Motor neuron (in vitro differentiated cells): ENCODE results near the gene HBE1. TPM values are rescaled to one million over a fixed set of nuclear protein-coding genes. Genes with fewer than 3 reads are reported as not detected.
A peak's percentile ranks its signal among the peaks of the same experiment; 100 is the strongest.

Source experiments
- ATAC-seq, 8 experiments: fragments of 200-7000 bp; cut with Tn5 transposase; replicated peaks in 6 of 8; 2 replicates each; pipeline ENCODE4 v1.8.0; 2021; ENCODE audit warnings: mild to moderate bottlenecking in 8 of 8, moderate library complexity in 8 of 8
- H3K27ac ChIP-seq, 2 donors: fragments of 250-450 bp; sonication (Bioruptor Pico); 2 replicates each; pipeline ENCODE4 v1.9.0; 2021; ENCODE audit warnings: antibody characterized with exemption in 2 of 2, mild to moderate bottlenecking in 2 of 2, moderate library complexity in 1 of 2
- H3K4me1 ChIP-seq, 2 donors: fragments of 250-450 bp; sonication (Bioruptor Pico); replicated peaks in 1 of 2; 2 replicates each; pipeline ENCODE4 v1.6.1; 2021; ENCODE audit warnings: antibody characterized with exemption in 2 of 2, mild to moderate bottlenecking in 2 of 2, moderate library complexity in 1 of 2
- H3K4me3 ChIP-seq, 5 donors: fragments of 250-450 bp; sonication (Bioruptor Pico); 2 replicates each; pipeline ENCODE4 v1.9.0; 2021; ENCODE audit warnings: antibody characterized with exemption in 5 of 5, mild to moderate bottlenecking in 5 of 5, moderate library complexity in 4 of 5
- WGBS, 10 experiments: fragments of 450-650 bp; shearing (Covaris generic); methylation state at CpG; one replicate each; pipeline ENCODE4 v1.0.0; 2022; 5-methylcytosine and 5-hydroxymethylcytosine counted together
- in situ Hi-C, 9 experiments: fragments of 400-800 bp; cut with MboI; loops; one replicate each; pipeline ENCODE4 v1.15.0; 2021; ENCODE audit warnings: low sequenced_read_pairs in 9 of 9, low pct_unique_long_range_greater_than_20kb in 2 of 9; ENCODE audit not compliant: unreplicated experiment in 9 of 9
- total RNA-seq, 8 experiments: library from RNA; unstranded; fragments of 300-600 nt; gene quantifications; 2 replicates each; pipeline versions ENCODE4 v1.2.3 to v1.2.4, GENCODE V29; 2022

HBE1 gene
- total RNA-seq, 8 experiments from 2014 or later, result 0.50 TPM; not detected in 7

DNA sequence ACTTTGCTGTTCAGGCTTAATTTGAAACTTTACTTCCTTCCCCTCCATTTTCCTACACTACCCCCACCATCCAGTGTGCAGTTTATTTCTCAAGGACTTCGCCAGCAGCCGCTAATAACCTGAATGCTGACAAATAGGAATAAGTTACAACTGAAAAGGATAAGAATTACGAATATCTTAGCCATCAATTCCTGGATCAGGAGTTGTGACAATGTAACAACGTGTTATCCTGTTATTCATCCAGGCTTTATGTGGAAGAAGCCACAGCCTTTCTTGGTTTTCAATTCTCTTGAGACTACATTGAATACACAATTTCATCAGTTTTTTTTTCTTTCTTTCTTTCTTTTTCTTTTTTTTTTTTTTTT, 25.9 kb downstream of the HBE1 start:
- no peak for ATAC-seq
- no peak overlapping the region for H3K27ac ChIP-seq
- H3K4me3 ChIP-seq, result no peak overlapping the region
- in situ Hi-C loops, result no loop called here
- 29 to 96% (median 73%) methylated on average over 1 to 4 of the region's 4 CpGs for WGBS, 10 experiments
- no peaks in the 10 kb centered on the region for H3K4me1 ChIP-seq

DNA sequence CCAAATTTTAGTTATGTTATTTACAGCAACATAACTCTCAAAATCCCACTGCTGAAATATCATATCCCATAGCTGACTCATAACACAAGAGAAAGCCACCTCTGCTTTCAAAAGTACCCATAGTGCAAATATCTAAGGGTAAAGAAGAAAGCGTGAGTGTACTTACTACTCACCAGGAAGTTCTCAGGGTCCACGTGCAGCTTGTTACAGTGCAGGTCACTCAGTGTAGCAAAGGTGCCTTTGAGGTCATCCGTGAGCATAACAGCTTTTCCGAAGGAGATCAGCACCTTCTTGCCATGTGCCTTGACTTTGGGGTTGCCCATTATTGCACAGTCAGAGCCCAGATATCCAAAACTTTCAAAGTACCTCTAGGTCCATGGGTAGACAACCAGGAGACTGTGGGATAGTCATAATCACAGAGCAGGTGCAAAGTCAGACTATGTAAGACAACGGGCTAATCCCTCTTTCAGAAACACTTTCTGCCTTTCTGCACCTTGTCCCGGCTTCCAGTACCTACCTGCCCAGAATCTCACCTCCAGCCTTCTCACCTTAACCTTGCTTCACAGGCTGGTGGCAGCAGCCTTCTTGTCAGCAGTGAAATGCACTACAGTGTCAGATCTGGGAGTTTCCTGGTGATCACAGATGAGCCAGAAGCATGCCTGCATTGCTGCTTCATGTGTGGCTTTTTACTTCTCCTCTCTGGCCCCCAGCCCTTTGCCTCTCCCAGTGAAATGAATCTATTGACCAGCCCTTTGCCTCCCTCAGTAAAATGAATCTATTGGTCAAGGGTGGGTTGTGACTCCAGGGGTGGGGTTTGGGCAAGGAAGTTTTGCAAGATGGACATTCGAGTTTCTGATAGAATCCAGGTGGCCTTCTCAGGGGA, 26.6 kb downstream of the HBE1 start:
- peak in 1 of 8 experiments; percentile 51 for ATAC-seq
- WGBS, 10 experiments, result 0 to 100% (median 60%) methylated on average over 1 to 5 of the region's 7 CpGs; no CpG with 5 or more reads in 1 of the 10 experiments
- in situ Hi-C loops, result no loop called here

DNA sequence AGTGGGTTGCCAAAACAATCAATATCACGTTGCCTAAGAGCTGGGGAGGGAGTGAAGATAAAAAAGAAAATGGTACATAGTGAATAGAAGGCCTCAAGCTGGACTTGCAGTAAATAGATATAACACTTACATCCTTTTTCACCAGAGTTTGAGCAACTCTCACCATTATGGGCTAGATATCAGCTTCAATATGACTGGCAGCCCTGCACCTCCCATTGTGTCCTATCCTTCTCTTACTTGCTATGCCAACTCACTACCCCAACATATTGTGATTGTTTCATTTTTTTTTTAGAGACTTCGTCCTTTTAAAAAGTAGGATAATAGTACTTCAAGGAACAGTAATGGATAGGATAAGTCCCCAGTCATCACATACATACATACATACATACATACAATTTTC, 27.5 kb downstream of the HBE1 start:
- no peak overlapping the region for H3K4me3 ChIP-seq
- ATAC-seq, result no peak
- in situ Hi-C loops, result no loop called here
- WGBS, 10 experiments, result 14 to 94% (median 52%) methylated on average over 1 to 2 of the region's 2 CpGs
- H3K4me1 ChIP-seq, result no peaks in the 10 kb centered on the region
- no peak overlapping the region for H3K27ac ChIP-seq

More for the DNA sequence above, 26.6 kb downstream of the HBE1 start:
- Histone ChIP-seq H3K4me3 (no peak overlapping the region), H3K27ac (no peak overlapping the region), H3K4me1 (no peaks in the 10 kb centered on the region)

DNA sequence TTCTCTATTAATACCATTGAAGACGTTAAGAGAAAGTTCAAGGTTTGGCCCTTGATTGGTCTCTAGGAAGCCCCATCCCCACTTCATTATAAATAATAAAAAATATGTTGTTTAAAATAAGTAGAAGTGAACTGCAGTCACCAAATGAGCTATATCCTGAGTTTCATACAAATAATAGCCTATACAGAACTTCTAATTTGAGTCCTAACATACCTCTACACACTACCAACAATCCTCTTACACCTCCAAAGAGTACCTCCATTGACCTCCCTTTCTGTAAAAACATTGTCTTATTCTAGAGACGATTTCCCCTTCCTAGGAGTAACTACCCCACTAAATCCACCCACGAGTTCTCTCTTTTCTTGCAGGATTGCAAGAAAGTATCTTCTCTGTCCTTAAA, 28.3 kb downstream of the HBE1 start:
- WGBS, 10 experiments, result 17 to 77% (median 35%) methylated on average over 1 to 3 of the region's 3 CpGs
- Histone ChIP-seq H3K4me3 (no peak overlapping the region), H3K4me1 (no peaks in the 10 kb centered on the region), H3K27ac (no peak overlapping the region)
- in situ Hi-C loops, result no loop called here
- no peak for ATAC-seq

DNA sequence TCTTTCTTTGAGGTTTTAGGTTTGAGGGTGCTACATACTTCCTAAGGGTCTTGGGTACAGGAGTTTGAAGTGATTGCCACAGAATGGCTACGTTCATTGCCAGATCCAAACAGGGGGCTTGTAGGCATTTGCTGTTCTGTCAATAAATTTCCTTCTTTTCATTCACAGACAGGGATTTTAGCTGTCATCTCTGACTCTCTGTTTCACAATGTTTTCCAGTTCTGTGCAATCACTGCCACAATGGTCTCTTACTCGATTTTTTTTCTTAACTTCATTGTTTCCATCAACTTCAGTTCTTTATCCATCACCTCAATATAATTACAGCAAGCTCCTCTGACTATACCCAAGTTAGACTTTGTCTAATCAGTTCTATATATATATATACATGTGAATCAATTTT, 29.3 kb downstream of the HBE1 start:
- no peak for ATAC-seq
- Histone ChIP-seq H3K4me1 (no peaks in the 10 kb centered on the region), H3K27ac (no peak overlapping the region), H3K4me3 (no peak overlapping the region)
- in situ Hi-C loops, result no loop called here
- 17 to 88% (median 67%) methylated on average over 1 to 2 of the region's 2 CpGs; no CpG with 5 or more reads in 1 of the 10 experiments for WGBS, 10 experiments

DNA sequence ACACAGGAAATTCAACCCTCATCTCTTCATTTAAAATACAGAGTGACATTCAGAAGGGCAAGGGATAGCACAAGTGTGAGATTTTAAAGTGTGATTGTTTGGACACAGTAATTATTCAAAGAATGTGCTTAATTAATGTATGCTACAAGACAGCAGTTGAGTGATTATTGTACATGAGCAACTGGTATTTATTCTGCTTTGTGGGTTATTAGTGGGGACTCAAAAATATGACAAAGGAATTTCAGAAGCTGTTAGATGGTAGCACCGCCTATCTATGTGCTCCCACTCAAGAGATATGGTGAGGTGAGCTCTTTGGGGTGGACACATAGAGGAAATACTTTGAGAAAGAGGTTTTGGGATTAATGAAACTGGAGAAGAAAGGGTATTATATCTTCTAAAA, 29.7 kb downstream of the HBE1 start:
- no peak overlapping the region for H3K27ac ChIP-seq
- no peaks in the 10 kb centered on the region for H3K4me1 ChIP-seq
- in situ Hi-C loops, result no loop called here
- WGBS, 10 experiments, result 50 to 100% (median 83%) methylated on average over 1 of the region's 1 CpG; no CpG with 5 or more reads in 3 of the 10 experiments
- no peak for ATAC-seq
- no peak overlapping the region for H3K4me3 ChIP-seq

DNA sequence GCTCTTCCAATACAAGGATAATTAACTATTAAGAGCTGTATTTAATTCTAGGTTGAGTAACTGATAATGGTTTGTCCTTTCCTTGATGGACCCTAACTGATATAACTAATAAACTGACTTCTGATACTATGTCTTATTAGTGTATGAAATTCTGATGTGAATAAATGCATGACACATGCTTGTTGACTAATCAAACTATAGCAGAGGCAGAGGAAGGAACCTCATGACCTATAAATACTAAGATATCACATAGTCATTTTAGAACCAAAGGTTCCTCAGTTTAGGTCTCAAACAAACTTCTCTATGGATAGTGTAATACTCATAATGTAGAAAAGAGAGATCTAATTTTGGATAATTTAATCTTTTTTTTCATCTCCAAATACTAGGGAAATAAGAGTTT, 30.7 kb downstream of the HBE1 start:
- in situ Hi-C loops, result no loop called here
- Histone ChIP-seq H3K4me1 (no peaks in the 10 kb centered on the region), H3K27ac (no peak overlapping the region), H3K4me3 (no peak overlapping the region)
- ATAC-seq, result no peak

DNA sequence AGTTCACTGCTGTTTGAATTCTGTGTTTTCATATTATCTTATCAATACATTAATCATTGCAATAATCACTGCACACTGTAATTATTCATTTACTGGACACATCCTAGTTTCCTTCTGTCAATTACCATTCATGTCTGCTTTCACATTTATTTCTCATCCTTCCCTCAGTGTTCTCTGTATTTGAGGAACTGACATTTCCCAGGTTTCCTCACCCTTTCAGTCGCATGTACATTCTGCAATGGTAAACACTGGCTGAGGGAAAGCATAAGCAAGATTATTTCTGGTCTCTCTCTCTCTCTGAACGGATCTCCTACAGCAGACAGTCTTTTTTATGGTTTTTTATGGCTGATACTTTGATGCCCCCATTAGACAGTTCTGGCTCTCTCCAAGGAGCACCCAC, 31.3 kb downstream of the HBE1 start:
- in situ Hi-C loops, result no loop called here
- WGBS, 10 experiments, result 0 to 80% (median 55%) methylated on average over 1 to 2 of the region's 2 CpGs; no CpG with 5 or more reads in 1 of the 10 experiments
- no peak for ATAC-seq
- no peak overlapping the region for H3K27ac ChIP-seq
- H3K4me3 ChIP-seq, result no peak overlapping the region
- H3K4me1 ChIP-seq, result no peaks in the 10 kb centered on the region

DNA sequence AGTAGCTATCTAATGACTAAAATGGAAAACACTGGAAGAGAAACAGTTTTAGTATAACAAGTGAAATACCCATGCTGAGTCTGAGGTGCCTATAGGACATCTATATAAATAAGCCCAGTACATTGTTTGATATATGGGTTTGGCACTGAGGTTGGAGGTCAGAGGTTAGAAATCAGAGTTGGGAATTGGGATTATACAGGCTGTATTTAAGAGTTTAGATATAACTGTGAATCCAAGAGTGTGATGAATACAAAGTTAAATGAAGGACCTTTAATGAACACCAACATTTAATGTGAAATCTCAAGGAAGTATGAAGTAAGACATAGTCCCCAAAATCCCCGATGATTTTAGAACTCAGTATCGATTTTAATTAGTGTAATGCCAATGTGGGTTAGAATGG, 32.3 kb downstream of the HBE1 start:
- ATAC-seq, result no peak
- no peaks in the 10 kb centered on the region for H3K4me1 ChIP-seq
- no peak overlapping the region for H3K4me3 ChIP-seq
- WGBS, 10 experiments, result 0 to 95% (median 80%) methylated on average over 1 to 2 of the region's 2 CpGs; no CpG with 5 or more reads in 1 of the 10 experiments
- in situ Hi-C loops, result no loop called here
- H3K27ac ChIP-seq, result no peak overlapping the region

DNA sequence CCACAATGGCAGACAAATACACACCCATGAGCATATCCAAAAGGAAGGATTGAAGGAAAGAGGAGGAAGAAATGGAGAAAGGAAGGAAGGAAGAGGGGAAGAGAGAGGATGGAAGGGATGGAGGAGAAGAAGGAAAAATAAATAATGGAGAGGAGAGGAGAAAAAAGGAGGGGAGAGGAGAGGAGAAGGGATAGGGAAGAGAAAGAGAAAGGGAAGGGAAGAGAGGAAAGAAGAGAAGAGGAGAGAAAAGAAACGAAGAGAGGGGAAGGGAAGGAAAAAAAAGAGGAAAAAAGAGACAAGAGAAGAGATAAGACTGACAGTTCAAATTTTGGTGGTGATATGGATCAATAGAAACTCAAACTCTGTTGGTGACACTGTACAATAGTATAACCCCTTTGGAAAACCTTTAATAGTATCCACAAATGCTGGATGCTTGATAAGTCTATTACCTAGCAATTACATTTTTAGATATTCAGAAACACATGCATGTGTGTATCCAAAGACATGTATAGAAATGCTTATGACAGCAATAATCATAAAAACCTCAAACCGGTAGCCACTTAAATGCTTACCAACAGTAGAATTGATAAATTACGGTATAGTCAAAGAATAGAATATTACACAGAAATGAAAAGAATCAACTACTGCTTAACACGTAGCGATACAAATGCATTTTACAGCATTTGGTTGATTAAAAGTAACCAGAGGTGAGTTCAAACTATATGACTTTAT, 34.2 kb downstream of the HBE1 start:
- Histone ChIP-seq H3K4me1 (no peaks in the 10 kb centered on the region), H3K27ac (no peak overlapping the region), H3K4me3 (no peak overlapping the region)
- no peak for ATAC-seq
- WGBS, 10 experiments, result 36 to 90% (median 67%) methylated on average over 2 to 5 of the region's 5 CpGs
- in situ Hi-C loops, result no loop called here

DNA sequence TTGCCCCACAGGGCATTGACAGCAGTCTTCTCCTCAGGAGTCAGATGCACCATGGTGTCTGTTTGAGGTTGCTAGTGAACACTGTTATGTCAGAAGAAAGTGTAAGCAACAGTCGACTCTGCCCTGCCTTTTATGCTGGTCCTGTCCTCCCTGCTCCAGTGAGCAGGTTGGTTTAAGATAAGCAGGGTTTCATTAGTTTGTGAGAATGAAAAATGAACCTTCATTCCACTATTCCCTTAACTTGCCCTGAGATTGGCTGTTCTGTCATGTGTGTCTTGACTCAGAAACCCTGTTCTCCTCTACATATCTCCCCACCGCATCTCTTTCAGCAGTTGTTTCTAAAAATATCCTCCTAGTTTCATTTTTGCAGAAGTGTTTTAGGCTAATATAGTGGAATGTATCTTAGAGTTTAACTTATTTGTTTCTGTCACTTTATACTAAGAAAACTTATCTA, 35.3 kb downstream of the HBE1 start, which contains the start of gene HBD:
Gene HBD, minus strand, starts transcription at position 103 of the 454 bp plus-strand sequence. Its CDS starts 50 bp downstream, at position 53.
- no peaks in the 10 kb centered on the region for H3K4me1 ChIP-seq
- no peak within 1 kb of the TSS for H3K4me3 ChIP-seq
- no peak within 1 kb of the TSS for H3K27ac ChIP-seq
- in situ Hi-C loops, result no loop called here
- 33 to 100% (median 83%) methylated on average over 1 to 2 of the region's 2 CpGs; no CpG with 5 or more reads in 2 of the 10 experiments for WGBS, 10 experiments
- ATAC-seq, result peak in 2 of 8 experiments; percentile 35 to 84

DNA sequence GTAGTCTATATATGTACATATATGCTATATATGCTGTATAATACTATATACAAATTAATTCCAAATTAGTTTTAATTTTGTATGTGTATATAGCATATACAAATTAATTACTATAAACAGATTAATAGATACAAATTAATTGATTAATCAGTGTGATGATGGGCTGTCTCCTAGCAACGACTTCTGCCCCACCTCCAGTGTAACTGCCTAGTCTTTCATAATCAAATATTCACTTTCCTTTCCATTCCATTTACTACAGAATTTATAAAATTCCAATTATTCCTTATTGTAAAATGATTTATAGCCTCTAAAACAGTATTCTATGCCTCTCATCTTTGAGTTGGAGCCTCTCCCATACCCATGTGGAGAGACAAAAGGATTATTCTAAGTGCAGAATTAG, 36.4 kb downstream of the HBE1 start:
- WGBS, 10 experiments, result 0 to 89% (median 50%) methylated on average over 1 of the region's 1 CpG; no CpG with 5 or more reads in 3 of the 10 experiments
- Histone ChIP-seq H3K4me3 (no peak overlapping the region), H3K4me1 (no peaks in the 10 kb centered on the region), H3K27ac (no peak overlapping the region)
- ATAC-seq, result no peak
- in situ Hi-C loops, result no loop called here

DNA sequence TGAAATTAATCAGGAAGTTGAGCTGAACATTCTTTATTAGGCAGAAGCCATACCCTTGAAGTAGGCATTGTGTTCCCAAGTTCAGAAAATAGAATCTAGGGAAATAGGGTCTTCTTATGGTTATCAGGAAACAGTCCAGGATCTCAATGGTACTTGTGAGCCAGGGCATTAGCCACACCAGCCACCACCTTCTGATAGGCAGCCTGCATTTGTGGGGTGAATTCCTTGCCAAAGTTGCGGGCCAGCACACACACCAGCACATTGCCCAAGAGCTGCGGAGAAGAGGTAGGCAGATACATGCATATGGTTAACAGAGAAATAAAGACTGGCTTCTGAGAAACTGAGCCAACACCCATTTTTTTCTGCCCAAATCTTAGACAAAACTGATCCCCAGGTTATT, 36.9 kb downstream of the HBE1 start:
- no peak overlapping the region for H3K4me3 ChIP-seq
- no peak overlapping the region for H3K27ac ChIP-seq
- in situ Hi-C loops, result no loop called here
- ATAC-seq, result no peak
- H3K4me1 ChIP-seq, result no peaks in the 10 kb centered on the region
- 60 to 100% (median 85%) methylated on average over 1 to 2 of the region's 2 CpGs; no CpG with 5 or more reads in 4 of the 10 experiments for WGBS, 10 experiments
